DOHH2 (cell line): Measurements from ENCODE around the gene BANK1.
A peak's percentile ranks its signal among the peaks of the same experiment; 100 is the strongest.

Source experiments
- H3F3A ChIP-seq: fragments of 200-600 bp; sonication (generic), shearing (Covaris generic); 2 replicates; pipeline ENCODE4 v1.6.0; 2016; ENCODE audit warnings: antibody characterized with exemption, mild to moderate bottlenecking; ENCODE audit not compliant: control insufficient read depth, insufficient read depth
- H3K27ac ChIP-seq: fragments of 200-600 bp; sonication (generic); 2 replicates; pipeline ENCODE4 v1.5.1; 2014; ENCODE audit warnings: low read depth, mild to moderate bottlenecking, low read length, moderate library complexity
- H3K27me3 ChIP-seq: fragments of 200-600 bp; sonication (generic); 2 replicates; pipeline ENCODE4 v1.6.1; 2014; ENCODE audit warnings: mild to moderate bottlenecking, low read length, mixed read lengths; ENCODE audit not compliant: control insufficient read depth
- H3K36me3 ChIP-seq: fragments of 200-600 bp; sonication (generic); 2 replicates; pipeline ENCODE4 v1.6.1; 2014; ENCODE audit warnings: mild to moderate bottlenecking, low read length, moderate library complexity, mixed read lengths; ENCODE audit not compliant: control insufficient read depth
- H3K4me1 ChIP-seq: fragments of 200-600 bp; sonication (generic); 2 replicates; pipeline ENCODE4 v1.6.1; 2014; ENCODE audit warnings: mild to moderate bottlenecking, low read length, mixed read lengths; ENCODE audit not compliant: control insufficient read depth
- H3K4me2 ChIP-seq: fragments of 200-600 bp; sonication (generic); 2 replicates; pipeline ENCODE4 v1.6.0; 2014; ENCODE audit warnings: mild to moderate bottlenecking, low read length, moderate library complexity
- H3K4me3 ChIP-seq: fragments of 200-600 bp; sonication (generic); 2 replicates; pipeline ENCODE4 v1.5.1; 2014; ENCODE audit warnings: mild to moderate bottlenecking, low read length, mixed read lengths
- H3K79me2 ChIP-seq: fragments of 200-600 bp; sonication (generic); 2 replicates; pipeline ENCODE4 v1.6.1; 2014; ENCODE audit warnings: mild to moderate bottlenecking, low read length, mixed read lengths; ENCODE audit not compliant: control insufficient read depth
- H3K9me2 ChIP-seq: fragments of 200-600 bp; sonication (generic); replicated peaks from 2 replicates; pipeline ENCODE4 v1.6.1; 2014; ENCODE audit warnings: mild to moderate bottlenecking, low read length, mixed read lengths; ENCODE audit not compliant: control insufficient read depth
- H3K9me3 ChIP-seq: fragments of 200-600 bp; sonication (generic); 2 replicates; pipeline ENCODE4 v1.6.1; 2014; ENCODE audit warnings: antibody characterized with exemption, low read length, mixed read lengths; ENCODE audit not compliant: control insufficient read depth, insufficient read depth
- H4K20me1 ChIP-seq: fragments of 200-600 bp; sonication (generic); 2 replicates; pipeline ENCODE4 v1.6.0; 2014; ENCODE audit warnings: low read depth, mild to moderate bottlenecking, antibody characterized with exemption, low read length, moderate library complexity; ENCODE audit not compliant: control insufficient read depth, insufficient read depth
- EZH2phosphoT487 ChIP-seq: fragments of 200-600 bp; sonication (generic); IDR thresholded peaks from 2 replicates; pipeline ENCODE4 v1.6.1; 2017; ENCODE audit warnings: borderline replicate concordance, mild to moderate bottlenecking, antibody characterized with exemption, low read length, moderate library complexity, mixed read lengths
- TF ChIP-seq, protein P1 (sequence below): fragments of 200-600 bp; sonication (generic); IDR thresholded peaks from one replicate; pipeline ENCODE4 v1.5.1; 2014; ENCODE audit warnings: antibody characterized with exemption, mild to moderate bottlenecking, low read depth, low read length; ENCODE audit not compliant: poor library complexity, severe bottlenecking

The BANK1 gene

DNA sequence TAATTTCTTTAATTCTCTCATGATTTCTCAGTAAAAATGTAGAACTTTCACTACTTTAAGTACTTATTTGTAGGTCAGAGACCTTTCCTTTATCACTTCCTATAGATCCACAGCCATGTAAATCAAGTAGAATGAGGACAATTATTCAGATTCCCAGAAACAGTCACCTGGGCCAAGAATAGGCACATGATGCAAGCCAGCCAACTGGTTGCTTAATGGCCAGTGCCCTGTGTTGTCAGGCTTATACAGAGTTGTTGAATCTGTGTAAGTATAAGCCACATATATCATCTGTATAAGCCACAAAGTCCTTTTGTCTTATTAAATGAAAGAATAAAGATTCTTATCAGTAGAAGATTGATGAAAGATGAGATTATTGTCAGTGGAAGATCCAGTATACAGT lies 5.2 kb downstream of the BANK1 start:
- Histone ChIP-seq H3K27ac (no peak overlapping the region), H3K79me2 (no peaks in the 10 kb centered on the region), H3K4me1 (peaks cover 18% of the 10 kb centered on the region), H4K20me1 (no peaks in the 10 kb centered on the region), H3K27me3 (peaks cover 48% of the 10 kb centered on the region), H3K9me3 (no peaks in the 10 kb centered on the region), H3K9me2 (no peaks in the 10 kb centered on the region), H3F3A (no peaks in the 10 kb centered on the region), H3K36me3 (no peaks in the 10 kb centered on the region), H3K4me2 (no peak overlapping the region), H3K4me3 (no peak overlapping the region)
- TF ChIP-seq EZH2phosphoT487, result no peak

DNA sequence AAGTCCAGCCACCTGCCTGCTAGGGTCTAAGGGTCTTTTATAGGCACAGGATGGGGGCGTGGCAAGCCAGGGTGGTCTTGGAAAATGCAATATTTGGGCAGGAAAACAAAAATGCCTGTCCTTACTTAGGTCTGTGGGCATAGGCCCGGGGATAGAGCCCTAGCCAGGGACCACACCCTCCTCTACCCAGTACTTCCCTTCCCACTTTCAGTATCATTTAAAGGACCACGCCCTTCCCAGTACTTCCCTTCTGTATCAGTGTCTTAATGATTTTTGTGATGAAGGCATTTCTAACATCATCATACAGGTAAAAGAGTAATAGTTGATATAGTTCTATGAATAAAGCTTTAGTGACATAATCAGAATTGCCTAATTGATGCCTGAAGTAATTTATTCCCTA lies 11.4 kb downstream of the BANK1 start:
- Histone ChIP-seq H3K27me3 (peaks cover 13% of the 10 kb centered on the region), H3K79me2 (no peaks in the 10 kb centered on the region), H3K9me2 (no peaks in the 10 kb centered on the region), H3K36me3 (no peaks in the 10 kb centered on the region), H3F3A (no peaks in the 10 kb centered on the region), H3K4me3 (no peak overlapping the region), H3K27ac (no peak overlapping the region), H3K4me1 (peaks cover 16% of the 10 kb centered on the region), H3K9me3 (no peaks in the 10 kb centered on the region), H3K4me2 (no peak overlapping the region), H4K20me1 (no peaks in the 10 kb centered on the region)
- TF ChIP-seq EZH2phosphoT487, result no peak
- TF ChIP-seq, protein P1, sequence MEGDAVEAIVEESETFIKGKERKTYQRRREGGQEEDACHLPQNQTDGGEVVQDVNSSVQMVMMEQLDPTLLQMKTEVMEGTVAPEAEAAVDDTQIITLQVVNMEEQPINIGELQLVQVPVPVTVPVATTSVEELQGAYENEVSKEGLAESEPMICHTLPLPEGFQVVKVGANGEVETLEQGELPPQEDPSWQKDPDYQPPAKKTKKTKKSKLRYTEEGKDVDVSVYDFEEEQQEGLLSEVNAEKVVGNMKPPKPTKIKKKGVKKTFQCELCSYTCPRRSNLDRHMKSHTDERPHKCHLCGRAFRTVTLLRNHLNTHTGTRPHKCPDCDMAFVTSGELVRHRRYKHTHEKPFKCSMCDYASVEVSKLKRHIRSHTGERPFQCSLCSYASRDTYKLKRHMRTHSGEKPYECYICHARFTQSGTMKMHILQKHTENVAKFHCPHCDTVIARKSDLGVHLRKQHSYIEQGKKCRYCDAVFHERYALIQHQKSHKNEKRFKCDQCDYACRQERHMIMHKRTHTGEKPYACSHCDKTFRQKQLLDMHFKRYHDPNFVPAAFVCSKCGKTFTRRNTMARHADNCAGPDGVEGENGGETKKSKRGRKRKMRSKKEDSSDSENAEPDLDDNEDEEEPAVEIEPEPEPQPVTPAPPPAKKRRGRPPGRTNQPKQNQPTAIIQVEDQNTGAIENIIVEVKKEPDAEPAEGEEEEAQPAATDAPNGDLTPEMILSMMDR, result no peak

DNA sequence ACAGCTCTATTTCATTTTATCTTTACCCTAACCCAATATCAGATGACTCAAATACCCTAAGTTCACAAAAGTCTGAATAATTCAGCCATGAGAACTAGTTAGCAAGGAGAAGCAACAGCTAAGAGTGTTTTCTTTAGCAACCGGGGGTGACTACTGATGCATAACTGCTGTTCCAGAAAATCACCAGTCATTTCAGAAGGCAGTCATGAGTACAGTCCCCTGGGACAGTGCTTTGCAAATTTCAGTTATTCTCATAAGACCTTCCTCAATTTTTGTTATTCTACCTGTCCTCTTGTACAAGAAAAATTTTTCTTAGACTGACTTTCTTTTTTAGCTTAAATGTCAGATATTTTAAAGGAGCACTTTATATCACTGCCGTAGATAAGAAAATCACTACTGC lies 16.4 kb downstream of the BANK1 start:
- Histone ChIP-seq H3K4me2 (peak overlapping the region; percentile 59), H3K4me3 (peak overlapping the region; percentile 49), H3K27me3 (peaks cover 4% of the 10 kb centered on the region), H4K20me1 (peaks cover 4% of the 10 kb centered on the region; the same call in 1 of the 2 replicates), H3F3A (no peaks in the 10 kb centered on the region), H3K27ac (0 out of 2 replicates have a peak overlapping the region, but pooled peaks have one; percentile 11), H3K79me2 (no peaks in the 10 kb centered on the region), H3K36me3 (no peaks in the 10 kb centered on the region), H3K4me1 (peaks cover 28% of the 10 kb centered on the region), H3K9me3 (no peaks in the 10 kb centered on the region), H3K9me2 (no peaks in the 10 kb centered on the region)
- TF ChIP-seq, protein P1, result no peak
- no peak for TF ChIP-seq EZH2phosphoT487

DNA sequence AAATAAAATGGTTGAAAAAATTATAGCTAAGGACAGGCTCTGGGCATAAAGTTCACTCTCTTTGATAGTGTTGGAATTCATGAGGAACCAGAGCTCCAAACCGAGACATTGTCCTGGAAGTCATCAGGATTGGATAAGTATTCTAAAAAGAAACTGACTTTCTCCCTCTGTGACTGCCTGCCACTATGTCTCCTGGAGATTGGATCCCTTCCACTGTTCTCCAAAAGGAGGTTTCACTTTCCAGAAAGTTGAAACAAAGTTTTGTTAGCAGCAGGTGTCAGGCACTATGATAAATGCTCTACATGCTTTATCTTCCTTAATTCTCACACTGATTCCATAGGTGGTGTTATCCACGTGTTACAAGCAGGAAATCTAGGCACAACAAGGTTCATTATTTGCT lies 16.8 kb downstream of the BANK1 start:
- Histone ChIP-seq H3K4me3 (peak overlapping the region; percentile 49), H3F3A (no peaks in the 10 kb centered on the region), H3K27me3 (peaks cover 2% of the 10 kb centered on the region; the same call in 1 of the 2 replicates), H3K36me3 (no peaks in the 10 kb centered on the region), H3K79me2 (no peaks in the 10 kb centered on the region), H4K20me1 (peaks cover 4% of the 10 kb centered on the region; the same call in 1 of the 2 replicates), H3K4me2 (peak overlapping the region; percentile 59), H3K4me1 (peaks cover 28% of the 10 kb centered on the region), H3K27ac (0 out of 2 replicates have a peak overlapping the region, but pooled peaks have one; percentile 11), H3K9me2 (no peaks in the 10 kb centered on the region), H3K9me3 (no peaks in the 10 kb centered on the region)
- no peak for TF ChIP-seq EZH2phosphoT487
- TF ChIP-seq, protein P1, result no peak
